ENCODE data around the gene TAS1R1. TPM values are rescaled to one million over a fixed set of nuclear protein-coding genes. Genes with fewer than 3 reads are reported as not detected.

TAS1R1 gene
- total RNA-seq, 4 donors from 2014 or later = not detected

- no peak for DNase-seq
- TF ChIP-seq CTCF (IDR thresholded peaks at IDR 0.05) (peak in 4 of 6 experiments; percentile 29 to 53 (median 38)), POLR2A (IDR thresholded peaks at IDR 0.05) (no peak)
- Histone ChIP-seq H3K4me1 (no peaks in the 10 kb centered on the region), H3K27me3 (no peaks in the 10 kb centered on the region), H3K27ac (no peak overlapping the region), H3K4me3 (no peak overlapping the region), H3K9me3 (no peaks in the 10 kb centered on the region), H3K36me3 (peaks cover 0 to 40% (median 0%) of the 10 kb centered on the region in 3 donors)
Observed at GRCh38 chr1:6523566-6523965, 31.5 kb upstream of the TAS1R1 start.

GRCh38 chr1:6526316-6526715 lies 28.8 kb upstream of the TAS1R1 start:
- no peak for DNase-seq
- Histone ChIP-seq H3K4me3 (no peak overlapping the region), H3K36me3 (peaks cover 0 to 64% (median 0%) of the 10 kb centered on the region in 3 donors), H3K9me3 (no peaks in the 10 kb centered on the region), H3K27me3 (no peaks in the 10 kb centered on the region), H3K4me1 (no peaks in the 10 kb centered on the region), H3K27ac (no peak overlapping the region)
- TF ChIP-seq POLR2A (IDR thresholded peaks at IDR 0.05) (no peak), CTCF (IDR thresholded peaks at IDR 0.05) (no peak)

DNA sequence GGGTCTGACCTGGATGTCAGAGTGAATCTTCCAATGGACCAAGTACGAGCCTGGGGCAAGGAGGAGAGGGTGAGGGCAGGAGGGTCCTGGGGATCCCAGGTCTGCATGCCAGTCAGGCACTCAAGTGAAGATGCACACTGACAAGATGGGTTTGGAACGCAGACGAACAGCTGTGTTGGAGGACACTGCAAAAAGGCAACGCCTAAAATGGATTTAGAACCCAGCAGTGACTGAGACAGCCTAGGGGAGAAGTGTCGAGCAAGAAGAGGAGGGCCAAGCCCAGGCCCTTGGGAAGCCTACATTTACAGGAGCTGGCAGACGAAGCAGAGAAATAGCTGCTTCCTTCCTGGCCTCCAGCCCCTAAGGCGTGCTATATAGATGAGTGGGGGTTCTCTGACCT lies 26.6 kb upstream of the TAS1R1 start:
- no peak for DNase-seq
- TF ChIP-seq POLR2A (IDR thresholded peaks at IDR 0.05) (no peak), CTCF (IDR thresholded peaks at IDR 0.05) (no peak)
- H3K4me3 ChIP-seq = no peak overlapping the region
- no peaks in the 10 kb centered on the region for H3K4me1 ChIP-seq
- H3K27me3 ChIP-seq = no peaks in the 10 kb centered on the region
- H3K9me3 ChIP-seq = no peaks in the 10 kb centered on the region
- no peak overlapping the region for H3K27ac ChIP-seq
- H3K36me3 ChIP-seq = peaks cover 0 to 86% (median 3%) of the 10 kb centered on the region in 3 donors

DNA sequence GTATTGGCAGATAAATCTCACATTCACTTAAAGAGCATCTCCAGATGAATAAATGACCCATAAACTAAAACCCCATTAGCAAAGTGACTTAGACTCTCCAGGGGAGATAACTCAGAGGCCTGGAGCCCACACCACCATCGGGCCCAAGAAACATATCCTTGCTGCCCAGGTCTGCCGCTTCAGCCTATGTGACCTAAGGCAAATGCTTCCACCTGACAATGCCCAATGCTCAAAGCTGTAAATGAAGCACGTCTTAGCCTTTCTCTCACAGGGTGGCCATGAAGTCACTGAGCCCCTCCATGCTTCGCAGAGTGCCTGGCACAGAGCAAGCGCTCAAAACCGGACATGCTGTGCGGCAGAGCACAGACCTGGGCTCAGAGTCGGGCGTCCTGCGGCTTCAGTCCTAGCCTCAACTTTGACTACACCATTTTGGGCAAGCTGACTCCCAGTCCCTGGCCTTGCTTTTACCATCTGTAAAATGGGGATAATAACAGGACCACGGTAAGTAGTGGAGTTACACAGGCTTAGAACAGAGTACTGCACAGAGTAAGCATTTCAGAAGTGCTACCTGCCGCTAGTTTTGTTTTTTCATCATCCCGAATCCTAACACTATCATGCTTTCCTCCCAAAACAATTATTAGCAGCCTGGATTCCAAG lies 24.5 kb upstream of the TAS1R1 start:
- peaks cover 0 to 82% (median 3%) of the 10 kb centered on the region in 3 donors for H3K36me3 ChIP-seq
- no peak overlapping the region for H3K4me3 ChIP-seq
- TF ChIP-seq POLR2A (IDR thresholded peaks at IDR 0.05) (no peak), CTCF (IDR thresholded peaks at IDR 0.05) (no peak)
- no peaks in the 10 kb centered on the region for H3K4me1 ChIP-seq
- no peak for DNase-seq
- no peak overlapping the region for H3K27ac ChIP-seq
- no peaks in the 10 kb centered on the region for H3K9me3 ChIP-seq
- no peaks in the 10 kb centered on the region for H3K27me3 ChIP-seq

GRCh38 chr1:6531996-6532395 lies 23.1 kb upstream of the TAS1R1 start:
- no peaks in the 10 kb centered on the region for H3K4me1 ChIP-seq
- no peaks in the 10 kb centered on the region for H3K9me3 ChIP-seq
- no peak overlapping the region for H3K27ac ChIP-seq
- peaks cover 0 to 75% (median 3%) of the 10 kb centered on the region in 3 donors for H3K36me3 ChIP-seq
- H3K27me3 ChIP-seq = no peaks in the 10 kb centered on the region
- TF ChIP-seq POLR2A (IDR thresholded peaks at IDR 0.05) (no peak), CTCF (IDR thresholded peaks at IDR 0.05) (no peak)
- DNase-seq = no peak
- no peak overlapping the region for H3K4me3 ChIP-seq
